Choroid plexus epithelial cell (primary cell): ENCODE measurements around the gene ZYG11B.

Experiments
- DNase-seq: peaks from one replicate; pipeline ENCODE4 v3.0.0-alpha.2; 2010; ENCODE audit warnings: low read depth
- H3K4me3 ChIP-seq: 2 replicates; pipeline ENCODE4 v1.5.1; 2011; ENCODE audit warnings: low read depth, mild to moderate bottlenecking, control low read depth, low read length, moderate library complexity
- CTCF ChIP-seq: conservative IDR thresholded peaks from 2 replicates; pipeline ENCODE4 v1.5.1; 2011; ENCODE audit warnings: low read depth, mild to moderate bottlenecking, control low read depth, inconsistent platforms, low read length, moderate library complexity

Gene ZYG11B

GRCh38 chr1:52695627-52696026, 30.6 kb upstream of the ZYG11B start:
- H3K4me3 ChIP-seq, result no peak overlapping the region
- DNase-seq, result no peak
- no peak for TF ChIP-seq CTCF

GRCh38 chr1:52697795-52698674, 28.2 kb upstream of the ZYG11B start, which contains the start of gene COA7:
TSS of gene COA7 (minus strand) at chr1:52698347. CDS start at chr1:52698326, 21 bp downstream.
- DNase-seq, result peak; percentile 82
- no peak for TF ChIP-seq CTCF
- peak within 1 kb of the TSS; percentile 93 for H3K4me3 ChIP-seq

- peak; percentile 93 for DNase-seq
- no peak for TF ChIP-seq CTCF
- H3K4me3 ChIP-seq, result peak overlapping the region; percentile 81
Measured at GRCh38 chr1:52702886-52703787, 23.1 kb upstream of the ZYG11B start.

- H3K4me3 ChIP-seq, result no peak overlapping the region
- no peak for TF ChIP-seq CTCF
- DNase-seq, result no peak
Measured at GRCh38 chr1:52706136-52706670, 20.1 kb upstream of the ZYG11B start.

- no peak for DNase-seq
- no peak overlapping the region for H3K4me3 ChIP-seq
- no peak for TF ChIP-seq CTCF
Measured at GRCh38 chr1:52706941-52707926, 19.0 kb upstream of the ZYG11B start.
